COR-L47 (cell line): Measurements from ENCODE around the gene PCYT2.
A peak's percentile ranks its signal among the peaks of the same experiment; 100 is the strongest.

Source experiments
- DNase-seq: peaks from one replicate; lab custom pipeline; 2025; lab: John Stamatoyannopoulos, UW

The PCYT2 gene

DNA sequence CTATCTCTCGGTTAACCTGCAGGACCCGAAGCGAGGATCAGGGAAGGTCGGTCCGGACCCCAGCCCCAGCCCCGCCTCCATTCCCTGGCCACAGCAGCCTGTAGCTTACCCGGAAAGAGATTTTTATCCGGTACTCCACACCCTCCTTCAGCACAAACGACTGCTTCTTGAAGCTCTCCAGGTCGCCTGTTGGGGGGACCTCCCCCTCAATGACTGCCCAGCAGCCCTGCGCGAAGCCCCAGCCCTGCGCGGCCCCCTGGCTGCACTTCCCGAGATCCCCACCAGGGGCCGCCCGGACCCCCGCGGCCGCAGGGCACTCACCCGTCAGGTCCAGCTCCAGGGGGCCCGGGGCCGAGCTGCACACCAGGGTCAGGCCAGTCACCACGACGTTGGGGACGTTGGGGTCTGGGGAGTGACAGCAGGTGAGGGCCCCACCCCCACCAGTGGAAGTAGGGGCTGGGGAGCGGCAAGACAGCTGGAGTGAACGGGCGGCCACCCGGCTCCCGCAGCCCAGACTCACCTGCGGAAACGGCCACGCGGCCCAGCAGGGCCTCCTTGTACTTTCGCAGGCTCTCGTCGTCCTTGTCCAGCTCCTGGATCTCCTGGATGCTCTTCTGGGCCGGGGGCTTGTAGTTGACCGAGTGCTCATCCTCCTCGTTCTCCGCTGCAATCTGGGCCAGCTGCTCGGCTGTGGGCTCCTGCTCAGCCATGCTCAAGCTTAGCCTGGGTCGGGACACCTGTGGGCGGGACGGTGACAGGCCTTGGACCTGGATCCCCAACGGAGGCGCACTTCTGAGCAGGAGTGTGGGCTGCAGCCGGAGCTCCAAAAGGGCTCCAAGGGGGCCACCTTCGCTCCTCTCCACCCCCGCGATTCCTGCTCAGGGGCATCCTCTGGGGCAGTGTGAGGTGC is 41.7 kb downstream of the PCYT2 start:
- no peak for DNase-seq

DNA sequence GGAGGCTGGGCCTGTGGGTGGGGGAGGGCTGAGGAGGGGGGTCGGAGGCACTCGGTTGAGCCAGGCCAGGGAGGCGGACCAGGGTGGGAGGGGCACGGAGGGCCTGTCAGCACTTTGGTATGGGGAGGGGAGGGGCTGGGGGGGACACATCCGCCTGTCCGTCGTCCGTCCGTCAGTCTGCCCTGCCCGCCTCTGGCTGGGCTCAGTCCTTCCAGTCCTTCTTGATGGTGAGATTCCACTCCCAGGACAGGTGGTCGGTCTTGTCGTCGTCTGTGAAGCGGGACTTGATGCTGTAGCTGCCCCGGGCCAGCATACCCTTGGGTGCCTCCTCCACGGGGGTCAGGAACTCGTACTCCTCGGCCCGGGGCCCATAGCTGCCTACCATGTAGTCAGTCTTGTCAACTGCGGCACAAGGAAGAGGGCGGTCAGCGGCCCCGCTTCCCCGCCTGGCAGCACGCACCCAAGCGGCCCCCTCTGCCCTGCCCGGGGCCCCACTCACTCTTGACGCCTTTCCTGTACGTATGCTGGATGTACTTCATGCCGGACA is 42.5 kb downstream of the PCYT2 start:
- no peak for DNase-seq

DNA sequence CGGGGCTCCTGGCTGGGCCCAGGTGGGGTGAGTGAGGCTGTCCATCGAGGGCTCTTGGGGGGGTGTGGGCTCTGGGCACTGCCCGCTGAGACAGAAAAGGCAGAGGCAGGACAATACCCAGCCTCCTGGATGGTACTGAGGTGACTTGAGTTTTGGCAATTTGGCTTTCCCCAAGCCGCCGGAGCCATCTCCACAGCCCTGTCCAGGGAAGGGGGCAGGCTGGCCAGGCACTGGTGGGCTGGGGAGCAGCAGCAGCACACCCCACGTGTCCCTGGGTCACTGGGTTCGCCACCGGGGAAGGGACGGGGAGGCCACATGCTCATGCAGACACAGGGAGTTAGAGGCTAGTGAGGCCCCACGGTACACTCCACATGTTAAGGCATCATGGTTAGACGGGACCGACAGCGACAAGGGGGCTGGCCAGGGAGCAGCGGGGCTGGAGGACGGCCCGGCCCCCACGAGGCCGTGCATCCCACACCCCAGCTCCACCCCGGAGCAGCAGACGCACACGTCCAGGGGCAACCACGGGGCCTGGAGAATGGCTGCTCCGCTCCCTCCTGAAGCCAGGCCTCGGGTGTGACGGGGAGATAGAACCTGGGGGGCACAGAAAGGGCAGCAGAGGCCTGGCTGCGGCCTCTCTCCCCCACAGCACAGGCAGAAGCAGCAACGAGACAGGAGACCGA is 43.1 kb downstream of the PCYT2 start:
- DNase-seq: no peak

DNA sequence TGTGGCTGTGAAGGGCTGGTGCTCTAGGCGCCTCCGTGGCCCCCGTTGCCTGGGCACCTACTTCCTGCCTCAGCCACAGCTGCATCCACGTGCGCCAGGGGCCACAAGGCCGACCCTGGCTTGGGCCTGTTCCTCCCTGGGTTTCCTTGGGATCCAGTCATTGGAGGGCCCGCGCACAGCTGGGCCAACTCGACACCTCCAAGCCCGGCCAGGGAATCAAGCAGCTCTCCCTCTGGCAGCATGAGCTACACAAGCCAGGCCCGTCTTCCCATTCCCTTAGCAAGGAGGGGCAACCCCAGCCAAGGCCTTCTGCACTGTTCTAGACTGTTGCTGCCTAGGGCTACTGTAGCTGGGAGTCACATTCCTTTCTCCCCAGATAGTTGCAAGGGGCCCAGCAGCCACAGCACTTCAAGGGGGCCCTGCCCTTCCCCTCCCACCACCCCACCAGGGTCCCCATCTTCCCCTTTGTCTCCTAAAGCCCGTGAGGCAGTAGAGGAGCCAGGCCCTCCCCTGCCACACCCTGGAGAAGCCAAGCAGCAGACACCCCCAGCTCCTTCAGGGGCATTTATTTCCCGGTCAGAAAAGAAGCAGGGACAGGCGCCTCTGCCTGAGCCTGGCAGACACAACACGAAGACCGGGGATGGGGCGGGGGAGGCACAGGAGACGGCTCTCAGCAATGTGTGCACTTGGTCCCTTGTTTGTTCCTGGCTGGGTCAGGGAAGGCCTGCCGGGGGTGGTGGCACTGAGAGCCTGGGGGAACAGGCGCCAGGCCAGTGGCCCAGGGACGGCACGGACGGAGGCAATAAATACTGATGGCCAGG is 43.8 kb downstream of the PCYT2 start:
- DNase-seq: no peak

DNA sequence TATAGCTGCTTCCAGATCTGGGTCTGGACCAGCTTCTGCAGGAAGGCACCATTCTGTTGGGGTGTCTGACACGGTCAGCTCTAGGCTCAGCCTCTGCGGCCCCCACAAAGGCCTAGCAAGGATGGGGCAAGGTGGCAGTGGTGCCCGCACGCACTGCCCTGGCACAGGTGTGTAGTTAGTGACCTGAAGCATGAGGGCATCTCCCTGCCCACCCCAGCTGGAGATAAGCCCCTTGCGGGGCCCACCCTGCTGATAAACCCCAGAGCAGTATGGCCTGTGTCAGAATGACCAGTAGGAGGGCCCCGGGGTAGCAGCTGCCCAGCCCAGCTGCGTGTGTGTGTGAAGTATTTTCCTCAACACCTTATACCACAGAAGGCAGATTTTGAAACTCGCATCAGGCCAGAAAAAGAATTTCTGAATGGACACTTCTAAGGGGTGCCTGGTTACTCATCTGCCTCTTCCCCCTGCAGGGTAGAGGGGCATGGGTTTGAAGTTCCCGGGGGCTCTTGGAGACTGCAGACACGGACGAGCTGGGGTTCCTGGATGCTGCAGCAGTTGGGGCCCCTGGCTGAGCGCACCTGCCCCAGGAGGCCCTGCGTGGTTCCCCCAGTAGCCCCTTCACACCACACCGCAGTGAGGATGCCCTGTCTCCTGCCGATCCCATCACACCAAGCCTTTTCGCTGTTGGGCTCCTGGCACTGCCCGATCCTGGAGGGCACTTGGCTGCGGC is 44.6 kb downstream of the PCYT2 start:
- no peak for DNase-seq

DNA sequence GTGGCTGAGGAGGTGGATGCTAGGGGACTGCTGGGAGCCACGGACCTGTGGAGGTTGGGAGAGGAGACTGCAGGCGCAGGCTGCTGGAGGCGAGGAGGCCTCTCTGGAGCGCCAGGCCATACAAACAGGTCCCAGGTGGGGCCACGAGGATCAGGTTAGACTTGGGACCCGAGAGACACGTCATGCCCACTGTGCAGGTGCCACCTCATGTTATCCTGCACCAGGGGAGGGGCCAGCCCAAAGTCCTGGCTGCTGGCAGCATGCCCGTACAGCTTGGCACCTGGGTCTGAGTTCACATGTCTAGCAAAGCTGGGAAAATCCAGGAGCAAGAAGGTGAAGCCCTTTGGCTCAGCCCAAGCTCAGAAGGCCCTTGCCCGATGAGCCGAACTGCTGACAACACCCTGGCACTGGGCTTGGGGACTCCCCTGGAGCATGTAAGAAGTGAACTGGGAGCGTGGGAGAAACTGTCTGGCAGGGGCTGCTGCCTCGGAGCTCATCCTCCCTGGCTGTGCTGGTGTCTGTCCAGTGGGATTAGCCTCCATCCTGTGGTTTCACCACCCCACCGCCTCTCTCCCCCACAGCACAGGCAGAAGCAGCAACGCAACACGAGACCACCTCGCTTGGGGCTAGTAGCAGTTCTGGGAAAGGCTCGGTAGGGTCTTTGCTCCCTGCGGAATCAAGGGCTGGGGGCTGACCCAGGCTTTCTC is 45.3 kb downstream of the PCYT2 start:
- DNase-seq: no peak

DNA sequence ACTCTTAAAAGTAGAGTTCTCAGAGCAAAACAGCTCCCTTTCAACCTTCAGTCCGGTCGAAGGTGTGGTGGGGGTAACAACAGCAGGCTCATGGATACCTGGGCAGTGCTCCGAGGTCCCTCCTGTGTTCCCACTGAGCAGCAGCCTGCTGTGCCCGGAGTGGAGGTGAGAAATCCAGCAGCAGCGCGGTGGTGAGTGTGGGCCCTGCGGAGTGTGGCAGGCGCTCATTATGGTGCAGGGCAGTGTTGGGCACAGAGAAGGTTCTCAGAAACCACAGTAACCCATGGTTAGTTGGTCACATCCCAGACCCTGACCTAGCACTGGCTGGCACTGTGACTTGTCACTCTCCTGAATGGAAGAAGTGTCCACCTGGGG is 45.9 kb downstream of the PCYT2 start:
- DNase-seq: no peak

DNA sequence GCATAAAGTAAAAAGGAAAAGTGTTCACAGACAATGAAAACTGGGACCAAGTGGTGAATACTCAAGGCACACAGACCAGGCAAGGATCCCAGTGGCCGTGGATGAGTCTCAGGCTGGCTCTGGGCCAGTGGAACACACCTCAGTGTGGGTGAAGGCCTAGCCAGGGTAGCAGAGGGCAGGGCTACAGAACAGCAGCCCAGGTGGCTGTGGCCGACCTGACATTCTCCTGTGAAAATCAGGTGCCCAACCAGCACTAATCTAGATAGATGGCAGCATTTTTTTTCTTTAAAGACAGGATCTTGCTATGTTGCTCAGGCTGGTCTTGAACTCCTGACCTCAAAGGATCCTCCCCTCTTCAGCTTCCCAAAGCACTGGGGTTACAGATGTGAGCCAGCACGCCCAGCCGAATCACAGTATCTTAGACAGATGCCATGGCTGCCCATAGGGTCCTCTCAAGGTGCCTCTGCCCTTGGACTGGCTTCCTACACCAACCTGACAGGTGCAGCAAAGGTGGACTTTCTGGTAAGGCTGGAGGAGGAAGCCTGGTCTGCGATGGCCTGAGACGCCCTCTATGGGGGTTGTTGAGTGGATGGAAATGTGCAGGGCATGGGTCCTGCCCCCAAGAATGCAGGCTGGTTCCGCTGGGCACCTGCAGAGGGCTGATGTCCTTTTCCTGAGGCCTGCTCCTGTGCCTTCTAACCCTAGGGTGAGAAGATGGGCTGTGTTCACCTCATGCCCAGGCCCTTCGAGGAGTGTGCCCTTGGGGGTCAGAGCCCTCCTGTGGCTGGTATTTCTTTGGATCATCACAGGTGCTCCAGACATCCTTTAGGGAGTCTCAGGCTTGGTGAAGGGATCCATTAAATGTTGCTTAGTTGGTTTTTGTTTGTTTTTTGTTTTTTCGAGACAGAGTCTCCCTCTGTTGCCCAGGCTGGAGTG is 47.1 kb downstream of the PCYT2 start:
- DNase-seq: no peak

DNA sequence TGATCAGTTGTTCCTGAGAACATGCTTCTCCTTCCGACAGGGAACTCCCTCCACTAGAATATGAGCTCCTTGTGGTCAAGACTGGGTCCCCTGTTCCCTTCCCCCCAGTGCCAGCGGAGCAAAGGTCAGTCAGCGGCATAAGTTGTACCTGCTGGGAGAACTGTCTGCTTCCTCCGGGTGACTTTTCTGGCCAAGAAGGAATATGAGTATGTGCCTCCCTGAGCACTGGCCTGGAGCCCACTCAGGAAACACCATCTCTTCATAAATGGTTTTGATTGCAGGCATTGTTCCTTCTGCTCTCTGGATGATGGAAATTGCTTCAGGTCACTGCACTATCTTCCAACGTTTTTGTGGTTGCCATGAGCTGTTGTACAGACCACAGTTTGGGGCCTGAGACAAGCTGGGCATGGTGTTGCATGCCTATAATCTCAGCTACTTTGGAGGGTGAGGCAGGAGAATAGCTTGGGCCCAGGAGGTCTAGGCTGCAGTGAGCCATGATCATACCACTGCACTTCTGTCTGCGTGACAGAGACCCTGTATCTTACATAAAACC is 48.0 kb downstream of the PCYT2 start:
- DNase-seq: no peak

DNA sequence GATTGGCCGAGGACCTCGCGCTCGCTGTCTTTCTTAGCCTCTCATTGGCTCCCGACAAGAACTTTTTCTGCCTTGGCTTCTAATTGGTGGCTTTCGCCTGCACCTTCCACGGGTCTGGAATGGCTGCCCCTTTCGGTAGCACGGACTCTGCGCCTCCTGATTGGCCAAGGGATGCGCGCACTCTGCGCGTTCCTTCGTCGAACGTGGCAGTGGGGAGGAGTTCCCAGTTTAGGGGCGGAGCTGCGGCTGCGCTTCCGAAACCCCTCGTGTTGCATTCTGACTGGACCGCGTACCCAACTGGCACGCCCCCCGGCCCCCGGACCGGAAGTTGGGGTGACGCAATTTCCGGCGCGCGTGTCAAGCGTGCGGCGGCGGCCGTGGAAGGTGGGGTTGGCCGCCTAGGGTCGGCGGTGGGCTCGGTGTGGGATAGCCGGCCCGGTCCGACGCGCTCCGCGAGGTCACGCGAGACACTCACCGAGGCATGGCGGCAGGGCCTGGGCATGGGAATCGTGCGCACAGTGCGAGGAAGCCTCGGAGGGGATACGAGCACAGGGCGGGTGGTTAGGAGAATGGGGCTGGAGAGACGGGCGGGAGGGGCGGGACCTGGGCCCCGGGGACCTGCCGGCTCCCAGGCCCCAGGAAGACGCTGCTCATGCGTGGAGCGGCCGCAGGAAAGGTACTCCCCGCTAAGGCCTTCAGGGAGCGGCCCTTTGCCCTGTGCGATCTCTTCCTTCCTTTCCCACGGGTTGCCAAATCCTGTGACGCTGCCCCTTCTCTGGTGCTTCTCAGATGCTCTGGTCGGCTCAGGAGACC is 50.2 kb downstream of the PCYT2 start:
- peak; percentile 100 for DNase-seq

DNA sequence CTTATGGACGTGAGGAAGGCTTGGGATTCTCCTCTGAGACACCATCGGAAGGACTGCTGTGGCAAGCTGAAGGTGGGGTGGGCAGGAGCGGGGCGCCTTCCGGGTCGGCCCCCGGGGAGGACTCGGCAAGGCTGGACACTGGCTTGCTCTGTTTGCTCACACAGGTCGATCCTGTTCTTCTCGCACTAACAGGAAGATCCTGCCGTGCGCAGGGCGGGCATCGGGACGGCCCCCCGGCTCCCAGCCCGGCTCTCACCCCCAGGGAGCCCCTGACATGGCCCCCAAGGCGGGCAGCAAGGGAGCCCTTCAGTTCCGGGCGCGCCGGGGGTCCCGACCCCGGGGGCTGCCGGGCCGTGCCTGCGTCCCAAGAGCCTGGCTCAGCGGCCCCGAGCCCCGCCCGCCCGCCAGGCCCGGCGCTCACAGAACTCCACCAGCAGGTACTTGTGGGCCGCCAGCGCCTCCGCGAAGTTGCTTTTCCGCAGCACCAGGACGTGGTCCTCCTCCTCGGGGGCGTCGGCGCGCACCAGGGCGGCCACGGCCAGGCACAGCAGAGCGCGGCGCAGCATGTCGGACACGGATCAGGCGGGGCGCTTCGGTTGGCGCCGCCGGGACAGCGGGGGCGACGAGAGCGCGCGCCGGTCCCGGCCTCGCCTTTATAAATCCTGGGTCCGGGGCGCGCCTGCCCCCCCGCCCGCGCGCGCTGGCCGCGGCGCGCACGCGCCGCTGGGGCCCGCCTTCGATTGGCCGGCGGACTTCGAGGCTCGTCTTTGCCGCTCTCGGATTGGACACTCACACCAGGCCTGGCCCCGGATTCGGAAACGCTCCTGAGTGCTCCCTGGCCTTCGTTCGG is 51.1 kb downstream of the PCYT2 start, which contains the start of gene P4HB:
Gene P4HB (minus strand): TSS at position 630 of the 850 bp plus-strand sequence. CDS start 64 bp downstream, at position 566.
- DNase-seq: no peak

DNA sequence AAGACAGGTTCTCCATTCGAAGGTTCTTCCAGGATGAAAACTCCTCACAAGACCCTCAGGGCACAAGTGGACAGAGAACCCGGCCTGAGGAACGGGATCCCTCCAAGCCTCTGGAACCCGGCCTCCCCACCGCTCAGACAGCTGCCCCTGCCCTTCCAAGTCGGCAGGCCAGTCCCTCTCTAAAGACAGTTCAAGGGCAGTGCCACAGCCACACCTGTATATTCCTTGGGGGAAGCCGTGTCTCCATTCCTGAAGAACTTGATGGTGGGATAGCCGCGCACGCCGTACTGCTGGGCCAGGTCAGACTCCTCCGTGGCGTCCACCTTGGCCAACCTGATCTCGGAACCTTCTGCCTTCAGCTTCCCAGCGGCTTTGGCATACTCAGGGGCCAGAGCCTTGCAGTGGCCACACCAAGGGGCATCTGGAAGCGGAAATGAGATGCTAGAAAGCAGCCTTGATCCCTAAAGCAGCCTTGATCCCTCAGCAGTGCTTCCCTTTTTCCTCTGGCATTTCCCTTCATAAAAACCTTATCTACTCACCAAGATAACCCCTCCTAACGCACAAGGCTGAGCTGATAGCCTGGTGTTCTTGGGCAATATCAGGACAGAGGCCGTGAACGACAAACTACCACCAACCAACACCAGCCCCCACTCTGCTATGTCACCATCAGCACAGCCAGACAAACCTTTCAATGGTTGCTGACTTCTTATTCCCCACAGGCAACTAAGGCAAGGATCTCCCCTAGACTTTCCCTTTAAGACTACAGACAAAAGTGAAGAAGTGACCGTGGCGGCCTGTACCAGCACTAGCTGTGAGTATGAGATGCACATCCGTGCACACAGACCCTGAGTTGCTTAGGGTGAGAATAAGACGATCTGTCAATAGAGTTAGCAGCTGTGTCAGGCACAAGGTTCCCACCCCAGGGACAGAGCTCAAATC is 52.0 kb downstream of the PCYT2 start:
- no peak for DNase-seq

DNA sequence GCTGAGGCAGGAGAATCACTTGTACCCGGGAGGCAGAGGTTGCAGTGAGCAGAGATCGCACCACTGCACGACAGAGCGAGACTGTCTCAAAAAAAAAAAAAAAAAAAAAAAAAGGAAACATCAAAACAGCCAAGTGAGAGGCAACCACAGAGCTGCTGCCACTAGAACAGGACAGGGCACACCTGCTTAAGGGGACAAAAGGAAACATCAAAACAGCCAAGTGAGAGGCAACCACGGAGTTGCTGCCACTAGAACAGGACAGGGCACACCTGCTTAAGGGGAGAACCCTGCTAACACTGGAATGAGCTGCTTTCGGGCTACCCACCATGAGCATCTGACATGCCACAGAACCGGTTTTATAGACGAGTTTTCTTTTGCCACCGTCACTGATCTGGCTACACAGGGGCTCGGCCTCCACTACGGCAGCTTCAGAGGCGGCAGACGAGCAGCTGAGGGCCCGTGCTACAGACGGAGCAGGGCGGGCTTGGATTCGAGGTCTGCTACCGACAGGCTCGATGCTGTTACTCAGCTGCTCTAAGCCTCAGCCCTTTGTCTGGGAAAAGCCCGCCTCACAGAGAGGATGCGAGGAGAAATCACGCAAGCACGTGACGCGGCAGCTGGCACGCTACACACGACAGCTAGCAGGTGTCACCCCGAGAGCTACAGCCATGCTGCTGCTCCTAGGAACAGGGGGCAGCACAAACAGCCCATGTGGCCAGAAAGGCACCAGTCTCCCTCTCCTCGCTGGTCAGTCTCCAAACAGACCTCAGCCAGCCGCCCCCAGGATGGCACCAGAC is 52.8 kb downstream of the PCYT2 start:
- no peak for DNase-seq

DNA sequence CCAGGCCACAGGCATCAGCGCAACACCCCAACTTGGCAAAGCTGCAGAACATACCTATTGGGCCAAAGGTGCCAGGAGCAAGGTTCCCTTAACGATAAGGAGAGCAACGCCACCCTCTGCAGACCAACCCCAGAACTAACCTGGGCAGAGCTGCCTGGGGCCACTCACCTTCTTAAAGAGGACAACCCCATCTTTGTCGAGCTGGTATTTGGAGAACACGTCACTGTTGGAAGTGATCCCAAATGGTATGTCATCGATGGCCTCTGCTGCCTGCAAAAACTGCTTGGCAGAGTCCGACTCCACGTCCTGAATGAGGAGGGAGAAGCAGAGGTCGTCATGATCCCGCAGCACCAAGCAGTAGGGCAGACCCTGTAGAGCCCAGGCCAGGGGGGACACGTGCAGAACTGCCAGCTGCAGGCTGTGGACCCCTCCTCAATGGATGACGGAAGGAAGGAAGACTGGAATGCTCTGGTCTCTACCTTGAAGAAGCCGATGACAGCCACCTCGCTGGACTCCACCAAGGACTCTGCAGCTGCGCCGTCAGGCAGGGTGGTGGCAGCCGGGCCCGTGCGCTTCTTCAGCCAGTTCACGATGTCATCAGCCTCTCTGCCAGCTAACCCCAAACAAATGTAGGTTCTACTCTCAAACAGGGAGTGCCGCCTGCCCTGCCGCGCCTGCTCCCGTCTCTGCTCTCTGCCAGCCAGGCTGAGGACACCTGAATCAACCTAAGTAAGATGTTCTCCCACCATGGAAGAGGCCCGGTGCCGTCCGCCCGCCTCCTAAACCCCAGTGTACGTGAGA is 56.0 kb downstream of the PCYT2 start:
- no peak for DNase-seq

DNA sequence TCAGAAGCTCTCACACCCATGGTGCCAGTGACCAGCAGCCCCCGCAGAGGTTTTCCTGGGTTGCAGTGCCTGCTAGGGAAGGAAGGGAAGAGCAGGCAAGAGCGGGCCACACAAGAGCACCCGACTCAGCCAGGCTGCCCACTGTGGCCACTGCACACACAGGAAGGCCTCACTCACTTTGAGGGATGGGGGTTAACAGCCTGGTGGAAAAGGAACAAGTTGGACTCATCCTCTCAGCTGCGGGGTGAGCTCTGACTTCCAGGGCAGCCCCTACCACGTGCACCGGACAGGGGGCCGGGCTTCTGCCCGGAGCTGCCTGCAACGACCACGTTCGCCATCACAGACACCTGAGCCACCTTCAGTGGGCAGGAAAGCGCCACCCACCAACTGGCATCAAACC is 59.0 kb downstream of the PCYT2 start:
- no peak for DNase-seq
